ENCODE measurements around the gene NPHS1.
"Not testable (repeated sequence)": the region's sequence is repeated elsewhere in the genome, so short reads cannot be mapped to it uniquely, and the experiment has no call there.

The NPHS1 gene, protein sequence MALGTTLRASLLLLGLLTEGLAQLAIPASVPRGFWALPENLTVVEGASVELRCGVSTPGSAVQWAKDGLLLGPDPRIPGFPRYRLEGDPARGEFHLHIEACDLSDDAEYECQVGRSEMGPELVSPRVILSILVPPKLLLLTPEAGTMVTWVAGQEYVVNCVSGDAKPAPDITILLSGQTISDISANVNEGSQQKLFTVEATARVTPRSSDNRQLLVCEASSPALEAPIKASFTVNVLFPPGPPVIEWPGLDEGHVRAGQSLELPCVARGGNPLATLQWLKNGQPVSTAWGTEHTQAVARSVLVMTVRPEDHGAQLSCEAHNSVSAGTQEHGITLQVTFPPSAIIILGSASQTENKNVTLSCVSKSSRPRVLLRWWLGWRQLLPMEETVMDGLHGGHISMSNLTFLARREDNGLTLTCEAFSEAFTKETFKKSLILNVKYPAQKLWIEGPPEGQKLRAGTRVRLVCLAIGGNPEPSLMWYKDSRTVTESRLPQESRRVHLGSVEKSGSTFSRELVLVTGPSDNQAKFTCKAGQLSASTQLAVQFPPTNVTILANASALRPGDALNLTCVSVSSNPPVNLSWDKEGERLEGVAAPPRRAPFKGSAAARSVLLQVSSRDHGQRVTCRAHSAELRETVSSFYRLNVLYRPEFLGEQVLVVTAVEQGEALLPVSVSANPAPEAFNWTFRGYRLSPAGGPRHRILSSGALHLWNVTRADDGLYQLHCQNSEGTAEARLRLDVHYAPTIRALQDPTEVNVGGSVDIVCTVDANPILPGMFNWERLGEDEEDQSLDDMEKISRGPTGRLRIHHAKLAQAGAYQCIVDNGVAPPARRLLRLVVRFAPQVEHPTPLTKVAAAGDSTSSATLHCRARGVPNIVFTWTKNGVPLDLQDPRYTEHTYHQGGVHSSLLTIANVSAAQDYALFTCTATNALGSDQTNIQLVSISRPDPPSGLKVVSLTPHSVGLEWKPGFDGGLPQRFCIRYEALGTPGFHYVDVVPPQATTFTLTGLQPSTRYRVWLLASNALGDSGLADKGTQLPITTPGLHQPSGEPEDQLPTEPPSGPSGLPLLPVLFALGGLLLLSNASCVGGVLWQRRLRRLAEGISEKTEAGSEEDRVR (N-terminal part only)

DNA sequence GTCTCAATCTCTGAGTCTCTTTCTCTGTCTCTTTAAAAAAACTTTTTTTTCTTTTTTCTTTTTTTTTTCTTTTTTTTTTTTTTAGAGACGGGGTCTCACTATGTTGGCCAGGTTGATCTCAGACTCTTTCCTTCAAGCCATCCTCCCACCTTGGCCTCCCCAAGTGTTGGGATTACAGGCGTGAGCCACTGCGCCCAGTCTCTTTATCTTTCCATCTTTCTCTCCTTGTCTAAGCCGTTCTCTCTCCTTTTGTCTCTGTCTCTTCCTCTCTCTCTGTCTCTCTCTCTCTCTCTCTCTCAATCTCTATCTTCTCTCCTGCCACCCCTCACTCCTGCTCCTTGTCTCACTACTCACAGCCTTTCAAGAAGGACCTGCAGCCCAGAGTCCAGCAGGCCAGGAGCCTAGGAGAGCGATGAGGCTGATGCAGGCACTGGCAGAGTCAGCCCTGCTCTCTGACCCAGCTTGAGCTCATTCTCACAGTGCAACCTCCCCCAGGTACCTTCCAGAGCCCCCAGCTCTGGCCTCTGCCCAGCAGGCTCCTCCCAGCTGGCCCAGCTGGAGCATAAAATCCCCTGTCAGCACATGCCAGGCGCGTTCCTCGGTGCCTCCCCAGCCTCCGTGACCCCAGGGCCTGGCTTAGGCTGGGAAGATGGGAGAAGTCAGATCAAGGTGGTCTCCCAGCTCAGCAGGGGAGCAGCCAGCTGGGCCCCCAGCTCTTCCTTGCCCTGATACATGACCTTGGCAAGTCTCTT is at the start of gene NPHS1:
TSS of gene NPHS1 (minus strand) at position 476 of the 752 bp plus-strand sequence. CDS start 667 bp downstream, outside the sequence.
- DNase-seq (ENCODE audit: low read depth), result no peak

DNA sequence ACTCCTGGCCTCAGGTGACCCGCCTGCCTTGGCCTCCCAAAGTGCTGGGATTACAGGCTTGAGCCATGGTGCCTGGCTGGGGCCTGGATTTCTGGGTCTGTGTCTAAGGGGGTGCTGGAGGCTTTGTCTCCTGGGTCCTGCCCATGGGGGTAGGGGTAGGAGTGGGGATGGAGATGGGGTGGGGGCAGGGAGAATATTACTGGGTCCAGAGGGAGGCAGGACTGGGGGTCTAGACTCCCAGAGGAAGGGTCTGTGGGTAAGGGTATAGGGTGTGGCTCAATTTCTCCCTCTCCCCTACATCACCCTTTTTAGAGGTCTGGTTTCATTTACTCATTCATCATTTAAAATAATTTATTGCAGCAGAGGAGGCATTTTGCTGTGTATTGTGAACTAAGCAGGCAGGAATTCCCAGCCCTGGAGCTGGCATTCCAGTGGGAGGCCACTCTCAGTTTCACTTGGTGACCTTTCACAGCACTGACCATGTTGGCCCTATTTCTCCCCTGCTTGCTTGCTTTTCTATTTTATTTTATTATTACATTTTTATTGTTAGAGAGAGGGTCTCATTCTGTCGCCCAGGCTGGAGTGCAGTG is 48.8 kb upstream of the NPHS1 start:
- DNase-seq (ENCODE audit: low read depth), result no peak

DNA sequence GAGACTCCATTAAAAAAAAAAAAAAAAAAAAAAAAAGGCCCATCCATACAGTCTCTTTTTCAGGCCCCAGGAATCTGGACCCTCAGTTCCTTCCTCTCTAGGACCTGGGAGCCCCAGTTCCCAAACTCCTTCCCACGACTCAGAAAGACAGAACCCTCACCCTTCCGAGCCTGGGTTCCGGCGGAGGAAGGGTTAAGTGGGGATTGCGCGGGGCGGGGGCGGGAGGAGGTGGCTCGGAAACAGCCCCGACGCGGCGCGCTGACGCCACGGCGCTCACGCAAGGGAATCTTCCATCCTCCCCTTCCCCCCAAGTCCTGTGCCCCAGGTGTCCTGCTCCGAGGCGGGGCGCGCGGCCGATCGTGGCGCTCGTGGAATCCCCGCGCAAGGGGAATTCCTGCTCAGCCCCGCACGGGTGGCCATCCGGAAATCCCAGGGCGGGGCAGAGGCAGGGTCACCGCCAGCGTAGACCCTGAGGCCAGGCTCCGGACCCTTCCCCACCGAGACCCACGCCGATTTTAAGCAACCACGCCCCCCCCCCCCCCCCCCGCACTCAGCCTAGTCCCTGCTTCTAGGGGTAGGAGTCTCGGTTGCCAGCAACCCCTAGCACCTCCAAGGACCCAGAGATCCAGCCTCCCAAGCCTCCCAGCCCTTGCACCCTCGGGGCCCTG is 47.4 kb upstream of the NPHS1 start:
- peak; percentile 84 for DNase-seq (ENCODE audit: low read depth)

GRCh38 chr19:35898499-35898809 is 46.1 kb upstream of the NPHS1 start:
- no peak for DNase-seq (ENCODE audit: low read depth)

DNA sequence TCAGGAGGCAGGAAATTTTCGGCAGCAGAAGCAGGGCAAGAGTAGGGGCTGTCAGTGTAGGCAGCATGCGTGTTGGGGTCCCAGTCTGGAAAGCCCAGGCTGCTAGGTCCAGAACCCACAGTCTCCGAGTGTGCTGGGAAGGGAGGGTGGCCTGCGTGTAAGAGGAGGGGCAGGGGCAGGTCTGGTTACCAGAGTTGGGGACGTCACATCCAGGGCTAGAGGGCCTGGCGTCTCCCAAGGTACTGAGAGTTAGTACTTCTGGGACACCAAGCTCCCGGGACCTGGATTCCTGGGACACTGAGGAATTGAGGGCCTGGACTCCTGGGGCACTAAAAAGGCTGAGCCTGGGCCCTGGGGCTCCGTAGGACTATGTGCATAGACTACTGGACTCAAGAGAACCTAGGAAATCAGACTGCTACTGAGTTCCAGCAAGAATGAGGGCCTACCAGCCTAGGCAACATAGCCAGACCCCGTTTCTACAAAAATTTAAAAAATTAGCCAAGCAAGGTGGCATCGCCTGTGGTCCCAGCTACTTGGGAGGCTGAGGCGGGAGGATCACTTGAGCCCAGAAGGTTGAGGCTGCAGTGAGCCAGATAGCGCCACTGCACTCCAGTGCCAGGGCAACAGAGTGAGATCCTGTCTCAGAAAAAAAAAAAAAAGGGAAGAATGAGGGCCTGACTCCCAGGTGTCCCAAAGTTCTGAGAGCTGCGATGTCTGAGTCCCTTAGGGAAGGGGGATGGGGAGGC is 45.6 kb upstream of the NPHS1 start:
- DNase-seq (ENCODE audit: low read depth), result no peak

- no peak for DNase-seq (ENCODE audit: low read depth)
Measured at GRCh38 chr19:35896643-35897040, 44.3 kb upstream of the NPHS1 start.

- no peak for DNase-seq (ENCODE audit: low read depth)
Measured at GRCh38 chr19:35895911-35896642, 43.8 kb upstream of the NPHS1 start.

DNA sequence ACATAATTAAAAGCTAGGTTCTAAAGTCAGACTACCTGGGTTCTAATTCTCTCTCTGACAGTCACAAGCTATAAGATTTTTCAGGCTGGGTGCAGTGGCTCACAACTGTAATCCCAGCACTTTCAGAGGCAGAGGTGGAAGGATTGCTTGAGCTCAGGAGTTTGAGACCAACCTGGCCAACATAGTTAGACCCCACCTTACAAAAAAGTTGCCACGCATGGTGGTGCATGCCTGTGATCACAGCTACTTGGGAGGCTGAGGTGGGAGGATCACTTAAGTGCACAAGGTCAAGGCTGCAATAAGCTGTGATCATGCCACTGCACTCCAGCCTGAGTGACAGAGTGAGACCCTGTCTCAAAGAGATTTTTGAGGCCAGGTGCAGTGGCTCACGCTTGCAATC is 42.0 kb upstream of the NPHS1 start:
- DNase-seq (ENCODE audit: low read depth), result no peak

- DNase-seq (ENCODE audit: low read depth), result not testable (repeated sequence)
Measured at GRCh38 chr19:35891819-35892218, 39.5 kb upstream of the NPHS1 start.

- no peak for DNase-seq (ENCODE audit: low read depth)
Measured at GRCh38 chr19:35890113-35890650, 37.9 kb upstream of the NPHS1 start.

DNA sequence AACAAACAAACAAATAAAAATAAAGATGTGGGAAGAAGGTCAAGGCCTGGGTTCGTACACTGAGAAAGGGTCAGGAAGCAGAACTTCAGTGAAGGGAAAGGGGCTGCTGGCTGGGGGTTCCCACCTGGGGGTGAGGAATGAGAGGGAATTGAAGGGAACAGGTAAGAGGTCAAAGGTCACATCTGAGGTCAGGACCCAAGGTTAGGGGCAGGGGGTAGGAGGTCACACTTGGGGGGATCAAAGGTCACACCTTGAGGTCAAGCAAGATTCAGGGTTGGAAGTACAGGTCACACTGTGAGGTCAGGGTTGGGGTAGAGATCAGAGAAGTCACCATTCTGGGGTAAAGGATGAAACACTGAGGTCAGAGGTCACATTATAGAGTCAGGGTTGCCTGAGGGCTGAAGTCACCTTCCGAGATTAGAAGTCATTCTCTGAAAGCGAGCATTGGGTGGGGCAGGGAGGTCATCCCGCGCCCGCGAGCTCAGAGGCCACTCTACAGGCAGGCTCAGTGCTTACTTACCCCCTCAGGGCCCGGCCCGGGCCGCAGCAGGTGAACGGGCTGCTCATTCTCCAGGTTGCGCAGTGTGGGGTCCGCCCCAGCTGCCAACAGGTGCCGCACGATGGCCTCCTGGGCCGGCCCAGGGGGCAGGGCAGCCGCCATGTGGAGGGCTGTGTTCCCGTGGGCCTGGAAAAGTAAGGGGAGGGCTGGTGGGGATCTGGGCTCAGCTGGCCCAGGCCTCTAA is 37.2 kb upstream of the NPHS1 start:
- DNase-seq (ENCODE audit: low read depth), result no peak

GRCh38 chr19:35888398-35888797 is 36.1 kb upstream of the NPHS1 start:
- DNase-seq (ENCODE audit: low read depth), result no peak

GRCh38 chr19:35887197-35887596 is 34.9 kb upstream of the NPHS1 start:
- no peak for DNase-seq (ENCODE audit: low read depth)

- DNase-seq (ENCODE audit: low read depth), result no peak
Measured at GRCh38 chr19:35885904-35886303, 33.6 kb upstream of the NPHS1 start.

- no peak for DNase-seq (ENCODE audit: low read depth)
Measured at GRCh38 chr19:35885225-35885738, 33.0 kb upstream of the NPHS1 start.

GRCh38 chr19:35883882-35884281 is 31.6 kb upstream of the NPHS1 start:
- no peak for DNase-seq (ENCODE audit: low read depth)

- no peak for DNase-seq (ENCODE audit: low read depth)
Measured at GRCh38 chr19:35882114-35882832, 30.0 kb upstream of the NPHS1 start.
